Measurements from ENCODE around the gene AADACL2.

DNA sequence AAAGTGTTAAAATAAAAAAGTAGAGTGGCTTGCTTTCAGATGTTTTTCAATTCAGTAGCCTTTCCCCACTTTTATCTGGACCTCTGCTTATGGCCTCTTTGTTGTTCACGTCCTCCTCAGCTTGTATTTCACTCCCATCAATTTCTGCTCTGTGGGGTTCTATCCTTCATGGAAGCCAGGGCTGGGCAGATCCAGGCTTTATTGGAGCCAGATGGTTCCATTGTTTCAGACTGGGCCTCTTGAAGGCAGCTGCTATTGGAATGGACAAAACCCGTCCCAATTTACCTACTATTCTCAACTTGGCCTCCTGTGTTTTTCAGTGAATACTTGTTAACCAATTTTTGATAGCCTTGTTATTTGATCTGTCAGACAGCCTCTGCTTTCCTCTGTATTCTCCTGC, 10.9 kb upstream of the AADACL2 start:
- no peak for TF ChIP-seq CTCF (IDR thresholded peaks at IDR 0.05; ENCODE audit: insufficient read depth, low read length)
- TF ChIP-seq POLR2AphosphoS5 (IDR thresholded peaks at IDR 0.05; ENCODE audit: low read depth) = no peak
- no peak for TF ChIP-seq REST (IDR thresholded peaks at IDR 0.05; ENCODE audit: insufficient replicate concordance, low read depth)
